Endodermal cell (in vitro differentiated cells): ENCODE data around the gene FBLIM1. TPM values are rescaled to one million over a fixed set of nuclear protein-coding genes. Genes with fewer than 3 reads are reported as not detected.

Source experiments
- DNase-seq: peaks from one replicate; pipeline ENCODE4 v3.0.0-alpha.2; 2017
- H3K27ac ChIP-seq: 2 replicates; pipeline ENCODE4 v1.5.1; 2013; ENCODE audit warnings: mild to moderate bottlenecking, low read depth, low read length, moderate library complexity
- H3K27me3 ChIP-seq: 2 replicates; pipeline ENCODE4 v1.6.1; 2013; ENCODE audit warnings: mild to moderate bottlenecking, low read length, moderate library complexity; ENCODE audit not compliant: insufficient read depth, control insufficient read depth, poor library complexity, severe bottlenecking
- H3K36me3 ChIP-seq: 2 replicates; pipeline ENCODE4 v1.7.0; 2013; ENCODE audit warnings: mild to moderate bottlenecking, low read length, moderate library complexity; ENCODE audit not compliant: control insufficient read depth, insufficient read depth
- H3K4me1 ChIP-seq: one replicate; pipeline ENCODE4 v1.7.0; 2013; ENCODE audit warnings: low read length; ENCODE audit not compliant: control insufficient read depth, insufficient read depth
- H3K4me3 ChIP-seq: 2 replicates; pipeline ENCODE4 v1.5.1; 2013; ENCODE audit warnings: mild to moderate bottlenecking, low read length, moderate library complexity
- H3K9ac ChIP-seq: 2 replicates; pipeline ENCODE4 v1.6.1; 2013; ENCODE audit warnings: mild to moderate bottlenecking, low read length, moderate library complexity; ENCODE audit not compliant: poor library complexity, severe bottlenecking; ENCODE audit errors: extremely low read depth
- H3K9me3 ChIP-seq: 2 replicates; pipeline ENCODE4 v1.6.1; 2013; ENCODE audit warnings: mild to moderate bottlenecking, low read length, moderate library complexity; ENCODE audit not compliant: control insufficient read depth
- H3K27ac Mint-ChIP-seq: 2 replicates; pipeline ENCODE4 v1.8.0; 2020; ENCODE audit warnings: mixed read lengths
- H3K27me3 Mint-ChIP-seq: 2 replicates; pipeline ENCODE4 v1.8.0; 2021; ENCODE audit warnings: mild to moderate bottlenecking, mixed read lengths; ENCODE audit not compliant: insufficient read depth
- H3K36me3 Mint-ChIP-seq: 2 replicates; pipeline ENCODE4 v1.8.0; 2020; ENCODE audit warnings: low read depth, mixed read lengths
- H3K4me1 Mint-ChIP-seq: 2 replicates; pipeline ENCODE4 v1.8.0; 2020; ENCODE audit warnings: mixed read lengths
- H3K4me3 Mint-ChIP-seq: 2 replicates; pipeline ENCODE4 v1.8.0; 2020; ENCODE audit warnings: mild to moderate bottlenecking, moderate library complexity, mixed read lengths
- H3K9me3 Mint-ChIP-seq: 2 replicates; pipeline ENCODE4 v1.8.0; 2020; ENCODE audit warnings: mild to moderate bottlenecking, mixed read lengths
- WGBS, 2 experiments: methylation state at CpG; one replicate each; pipeline versions ENCODE4 v1.1.5 to v1.1.7; 2013; ENCODE audit warnings: missing lambda C conversion rate in 2 of 2, mixed read lengths in 1 of 2; ENCODE audit not compliant: insufficient coverage in 1 of 2, insufficient read length in 1 of 2; 5-methylcytosine and 5-hydroxymethylcytosine counted together
- total RNA-seq, 2 donors: library from RNA; stranded (reverse); fragmentation: NEBNext Ultra II Directional in 1 of 2; extraction: Animal tissue kit (Norgen Biotek cat#: 25700) in 1 of 2; gene quantifications; 2 replicates in 1 of 2; 3 replicates in 1 of 2; pipeline ENCODE4 v1.2.1, GENCODE V29; 2021
- TF ChIP-seq, protein P1 (sequence below): fragments of 200-600 bp; sonication (generic); conservative IDR thresholded peaks from 2 replicates; pipeline ENCODE4 v1.5.0; 2021; ENCODE audit warnings: antibody characterized with exemption, mild to moderate bottlenecking

Gene FBLIM1
- total RNA-seq, 2 donors from 2014 or later = 58.4 to 60.6 TPM

DNA sequence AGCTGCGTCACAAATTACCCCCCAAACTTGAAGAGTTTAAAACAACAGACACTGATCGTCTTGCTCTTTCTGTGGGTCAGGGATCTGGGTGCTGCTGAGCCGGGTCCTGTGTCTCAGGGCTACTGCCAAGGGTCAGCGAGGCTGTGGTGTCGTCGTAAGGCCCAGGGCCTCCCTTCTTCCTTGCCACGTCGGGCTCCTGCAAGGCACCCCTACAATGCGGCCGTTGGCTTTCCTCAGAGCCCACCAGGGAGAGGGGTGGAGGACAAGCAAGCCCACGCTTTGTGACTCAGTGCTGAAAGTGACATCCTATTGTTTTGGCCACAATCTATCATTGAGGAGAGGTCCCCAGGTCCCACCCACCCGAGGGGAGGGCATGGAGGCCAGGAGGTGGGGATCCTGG is 7.7 kb upstream of the FBLIM1 start:
- H3K4me3 ChIP-seq = no peak overlapping the region
- H3K4me1 ChIP-seq = no peaks in the 10 kb centered on the region
- H3K9ac ChIP-seq = no peak overlapping the region
- Mint-ChIP-seq H3K4me1 (peaks cover 1% of the 10 kb centered on the region), H3K4me3 (no peak overlapping the region), H3K27me3 (peaks cover 4% of the 10 kb centered on the region), H3K9me3 (peaks cover 1% of the 10 kb centered on the region), H3K36me3 (peaks cover 2% of the 10 kb centered on the region), H3K27ac (no peak overlapping the region)
- TF ChIP-seq, protein P1, sequence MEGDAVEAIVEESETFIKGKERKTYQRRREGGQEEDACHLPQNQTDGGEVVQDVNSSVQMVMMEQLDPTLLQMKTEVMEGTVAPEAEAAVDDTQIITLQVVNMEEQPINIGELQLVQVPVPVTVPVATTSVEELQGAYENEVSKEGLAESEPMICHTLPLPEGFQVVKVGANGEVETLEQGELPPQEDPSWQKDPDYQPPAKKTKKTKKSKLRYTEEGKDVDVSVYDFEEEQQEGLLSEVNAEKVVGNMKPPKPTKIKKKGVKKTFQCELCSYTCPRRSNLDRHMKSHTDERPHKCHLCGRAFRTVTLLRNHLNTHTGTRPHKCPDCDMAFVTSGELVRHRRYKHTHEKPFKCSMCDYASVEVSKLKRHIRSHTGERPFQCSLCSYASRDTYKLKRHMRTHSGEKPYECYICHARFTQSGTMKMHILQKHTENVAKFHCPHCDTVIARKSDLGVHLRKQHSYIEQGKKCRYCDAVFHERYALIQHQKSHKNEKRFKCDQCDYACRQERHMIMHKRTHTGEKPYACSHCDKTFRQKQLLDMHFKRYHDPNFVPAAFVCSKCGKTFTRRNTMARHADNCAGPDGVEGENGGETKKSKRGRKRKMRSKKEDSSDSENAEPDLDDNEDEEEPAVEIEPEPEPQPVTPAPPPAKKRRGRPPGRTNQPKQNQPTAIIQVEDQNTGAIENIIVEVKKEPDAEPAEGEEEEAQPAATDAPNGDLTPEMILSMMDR = no peak
- 86 to 92% methylated on average over 6 to 12 of the region's 12 CpGs for WGBS, 2 experiments
- H3K9me3 ChIP-seq = no peaks in the 10 kb centered on the region
- no peaks in the 10 kb centered on the region for H3K27me3 ChIP-seq
- H3K36me3 ChIP-seq = no peaks in the 10 kb centered on the region
- H3K27ac ChIP-seq = no peak overlapping the region
- peak; percentile 44 for DNase-seq

DNA sequence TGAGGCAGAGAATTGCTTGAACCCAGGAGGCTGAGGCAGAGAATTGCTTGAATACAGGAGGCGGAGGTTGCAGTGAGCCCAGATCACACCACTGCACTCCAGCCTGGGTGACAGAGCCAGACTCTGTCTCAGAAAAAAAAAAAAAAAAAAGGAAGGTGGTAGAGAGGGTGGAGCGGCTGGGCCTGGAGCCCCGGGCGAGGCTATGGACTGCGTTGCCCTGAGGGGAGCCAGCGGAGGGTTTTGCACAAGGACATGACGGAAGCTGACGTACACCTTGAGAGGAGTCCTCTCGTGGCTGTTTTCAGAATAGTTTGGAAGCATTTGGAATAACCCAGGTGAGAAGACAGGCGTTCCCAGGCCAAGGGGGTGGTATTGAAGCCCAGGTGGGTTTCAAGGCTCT is 6.9 kb upstream of the FBLIM1 start:
- Histone ChIP-seq H3K27me3 (no peaks in the 10 kb centered on the region), H3K4me3 (no peak overlapping the region), H3K9ac (no peak overlapping the region), H3K9me3 (no peaks in the 10 kb centered on the region), H3K36me3 (no peaks in the 10 kb centered on the region), H3K27ac (no peak overlapping the region), H3K4me1 (no peaks in the 10 kb centered on the region)
- 88 to 95% methylated on average over 4 to 10 of the region's 10 CpGs for WGBS, 2 experiments
- Mint-ChIP-seq H3K4me1 (peaks cover 7% of the 10 kb centered on the region), H3K4me3 (no peak overlapping the region), H3K36me3 (peaks cover 2% of the 10 kb centered on the region), H3K27me3 (peaks cover 12% of the 10 kb centered on the region), H3K9me3 (peaks cover 1% of the 10 kb centered on the region), H3K27ac (no peak overlapping the region)
- TF ChIP-seq, protein P1 = no peak
- DNase-seq = no peak

DNA sequence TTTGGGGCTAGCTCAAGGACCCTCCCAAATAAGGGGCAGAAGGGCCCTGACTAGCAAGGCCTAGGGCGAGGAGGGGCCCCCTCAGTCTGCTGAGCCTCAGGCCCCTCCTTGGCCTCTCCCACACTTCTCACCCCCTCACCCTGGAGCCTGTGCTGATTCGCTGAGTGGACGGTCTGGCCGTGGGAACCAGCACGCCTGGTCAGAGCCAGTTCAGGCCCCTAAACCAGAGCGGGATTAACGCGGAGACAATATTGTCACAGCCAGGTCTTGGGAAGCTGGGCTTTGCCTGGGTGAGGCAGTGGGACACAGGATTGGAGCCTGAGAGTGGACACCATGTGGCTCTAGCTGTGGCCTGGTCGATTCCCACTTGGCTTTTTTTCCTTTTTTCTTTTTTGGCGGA is 4.8 kb upstream of the FBLIM1 start:
- Histone ChIP-seq H3K27me3 (no peaks in the 10 kb centered on the region), H3K4me3 (no peak overlapping the region), H3K9ac (no peak overlapping the region), H3K27ac (no peak overlapping the region), H3K4me1 (peaks cover 7% of the 10 kb centered on the region), H3K9me3 (no peaks in the 10 kb centered on the region), H3K36me3 (no peaks in the 10 kb centered on the region)
- DNase-seq = no peak
- TF ChIP-seq, protein P1 = no peak
- Mint-ChIP-seq H3K36me3 (peaks cover 2% of the 10 kb centered on the region), H3K4me1 (peaks cover 10% of the 10 kb centered on the region), H3K4me3 (no peak overlapping the region), H3K27ac (no peak overlapping the region), H3K27me3 (peaks cover 18% of the 10 kb centered on the region), H3K9me3 (peaks cover 1% of the 10 kb centered on the region)
- 86 to 94% methylated on average over 9 to 10 of the region's 10 CpGs for WGBS, 2 experiments
